GM15510 (cell line): ENCODE results near the gene GPC6.

Experiments
- POLR2A ChIP-seq: IDR thresholded peaks from 3 replicates; pipeline ENCODE4 v1.6.1; 2011; ENCODE audit warnings: borderline replicate concordance; ENCODE audit not compliant: insufficient read length; ENCODE audit errors: extremely low read depth

GPC6 gene

DNA sequence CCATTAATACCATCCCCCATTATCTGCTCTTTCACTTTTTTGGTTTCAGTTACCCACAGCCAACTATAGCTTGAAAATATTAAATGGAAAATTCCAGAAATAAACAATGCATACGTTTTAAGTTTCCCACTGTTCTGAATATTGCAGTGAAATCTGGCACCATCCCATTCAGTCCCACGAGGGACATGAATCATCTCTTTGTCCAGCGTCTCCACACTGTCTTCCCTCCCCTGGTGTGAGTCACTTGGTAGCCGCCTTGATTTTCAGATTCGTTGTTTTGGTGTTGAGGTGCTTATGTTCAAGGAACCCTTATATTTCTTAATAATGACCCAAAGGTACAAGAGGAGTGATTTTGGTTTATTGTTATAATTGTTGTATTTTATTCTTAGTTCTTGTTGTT, 1006.8 kb downstream of the GPC6 start:
- TF ChIP-seq POLR2A: no peak

DNA sequence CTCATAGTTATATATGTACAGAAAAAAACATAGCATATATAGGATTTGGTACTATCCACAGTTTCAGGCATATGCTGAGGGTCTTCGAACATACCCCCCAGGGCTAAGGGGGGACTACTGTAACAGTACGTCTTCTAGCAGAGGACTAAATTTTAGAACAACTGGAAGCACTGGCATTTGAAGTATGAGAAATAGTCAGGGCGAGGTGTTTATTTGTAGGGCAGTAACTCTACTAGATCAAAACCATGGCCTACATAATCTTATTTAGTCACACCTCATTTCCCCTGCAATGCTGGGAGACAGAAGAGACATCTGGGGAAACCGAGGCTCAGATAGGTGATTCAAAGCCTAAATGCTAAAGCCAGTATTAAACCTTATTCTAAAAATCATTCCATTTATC, 1007.2 kb downstream of the GPC6 start:
- TF ChIP-seq POLR2A: no peak

- no peak for TF ChIP-seq POLR2A
These were observed 1008.1 kb downstream of the GPC6 start for GRCh38 chr13:94234738-94235137.

GRCh38 chr13:94236132-94236531, 1009.5 kb downstream of the GPC6 start:
- no peak for TF ChIP-seq POLR2A

DNA sequence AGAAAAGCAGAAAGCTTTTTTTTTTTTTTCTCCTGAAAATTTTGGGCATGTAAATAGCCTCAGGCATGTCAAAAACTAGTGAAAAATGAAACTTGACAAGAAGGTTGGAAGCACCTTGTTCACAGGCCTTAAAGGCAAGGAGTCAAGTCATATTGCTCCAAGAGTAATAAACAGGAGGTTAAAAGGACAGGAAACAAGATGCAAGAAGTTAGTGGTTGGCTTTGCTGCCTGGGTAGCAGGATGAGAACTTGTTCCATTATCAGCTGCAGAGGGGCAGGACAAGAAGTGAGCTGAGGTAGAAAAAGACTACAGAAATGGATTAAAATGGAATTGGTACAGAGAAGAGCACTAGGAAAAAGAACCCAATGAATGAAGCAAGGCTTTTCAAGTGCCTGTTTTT, 1010.3 kb downstream of the GPC6 start:
- no peak for TF ChIP-seq POLR2A

- TF ChIP-seq POLR2A: no peak
These were observed 1012.5 kb downstream of the GPC6 start for GRCh38 chr13:94239135-94239534.

- no peak for TF ChIP-seq POLR2A
These were observed 1015.9 kb downstream of the GPC6 start for GRCh38 chr13:94242554-94242953.

DNA sequence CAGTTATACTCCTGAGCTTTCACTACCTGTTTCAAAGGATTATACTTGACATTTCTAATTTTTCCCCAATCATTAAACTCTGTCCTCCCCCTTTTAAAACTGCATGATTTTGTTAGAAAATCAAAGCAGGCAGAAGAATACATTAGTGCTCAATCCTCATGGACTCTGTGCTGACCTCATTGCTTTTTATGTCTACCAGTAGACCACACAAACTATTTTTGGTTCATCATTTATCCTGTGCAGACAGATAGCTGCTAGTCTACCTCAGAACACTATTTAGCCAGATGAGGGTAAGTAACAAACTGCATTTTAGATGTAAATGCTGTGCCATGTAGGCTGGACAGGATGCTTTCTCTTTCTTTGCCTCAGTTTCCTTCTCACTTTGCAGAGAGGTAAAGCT, 1016.9 kb downstream of the GPC6 start:
- no peak for TF ChIP-seq POLR2A

DNA sequence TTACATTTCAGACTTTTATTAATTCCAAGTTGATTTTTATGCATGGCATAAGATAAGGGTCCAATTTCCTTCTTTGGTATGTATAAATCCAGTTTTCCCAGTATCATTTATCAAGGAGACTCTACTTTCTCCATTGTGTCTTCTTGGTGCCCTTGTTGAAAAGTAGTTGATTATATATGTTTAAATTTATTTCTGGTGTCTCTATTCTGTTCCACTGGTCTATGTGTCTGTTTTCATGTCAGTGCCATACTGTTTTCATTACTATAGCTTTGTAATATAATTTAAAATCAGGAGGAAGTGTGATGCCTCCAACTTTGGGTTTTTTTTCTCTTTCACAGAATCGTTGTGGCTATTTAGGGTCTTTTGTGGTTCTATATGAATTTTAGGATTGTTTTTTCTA, 1019.9 kb downstream of the GPC6 start:
- no peak for TF ChIP-seq POLR2A

- TF ChIP-seq POLR2A: no peak
These were observed 1021.3 kb downstream of the GPC6 start for GRCh38 chr13:94247890-94248289.

DNA sequence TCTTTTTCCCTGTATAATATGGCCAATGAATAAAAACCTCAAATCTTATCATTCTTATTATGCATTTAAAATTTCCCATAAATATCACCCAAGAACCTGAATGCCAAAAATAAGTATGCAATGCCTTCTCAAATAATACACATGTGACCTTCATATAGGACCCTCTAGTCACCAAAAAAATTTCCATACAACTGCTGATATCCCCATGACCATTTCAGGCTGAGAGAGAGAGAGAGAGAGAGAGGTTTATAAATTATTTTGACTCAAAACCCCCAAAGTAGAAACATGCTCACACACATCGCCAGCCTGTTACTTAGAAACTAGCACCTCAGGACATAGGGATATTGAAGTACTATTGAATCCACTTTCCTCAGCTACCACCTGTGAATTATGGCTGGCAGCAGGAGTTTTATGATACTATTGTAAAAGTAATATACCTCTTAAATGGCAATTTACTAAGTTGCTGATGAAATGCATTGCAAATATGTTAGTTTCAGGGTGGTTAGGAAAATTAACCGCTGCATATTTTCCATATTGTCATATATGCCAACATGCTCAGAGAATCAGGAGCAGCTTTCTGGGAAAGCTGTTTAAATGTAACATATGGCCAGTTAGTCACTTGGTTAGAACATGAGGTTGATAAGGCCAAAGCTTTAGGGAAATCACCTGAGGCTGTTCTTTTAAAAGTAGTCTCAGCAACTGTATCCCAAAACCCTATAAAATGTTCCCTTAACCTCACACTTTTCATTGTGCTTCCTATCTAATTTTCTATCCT, 1022.0 kb downstream of the GPC6 start:
- TF ChIP-seq POLR2A: no peak

DNA sequence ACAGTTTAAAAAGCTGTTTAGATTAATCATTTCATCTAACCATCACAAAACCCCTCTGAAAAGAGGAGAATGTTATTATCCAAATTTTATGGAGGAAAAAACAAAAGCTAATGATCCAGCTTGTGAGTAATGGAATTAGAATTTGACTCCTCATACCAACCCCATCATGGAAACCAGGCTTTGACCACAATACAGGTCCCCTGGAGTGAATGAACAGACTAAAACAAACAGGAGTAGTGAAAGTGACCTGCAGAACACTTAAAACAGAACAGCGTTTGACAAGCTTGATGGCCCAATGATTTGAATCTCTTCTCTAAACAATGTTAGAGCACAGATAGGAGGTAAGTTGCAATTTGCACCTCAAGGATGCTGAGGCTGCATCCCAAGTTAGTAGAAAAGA, 1022.9 kb downstream of the GPC6 start:
- no peak for TF ChIP-seq POLR2A

GRCh38 chr13:94251831-94252608, 1025.4 kb downstream of the GPC6 start:
- no peak for TF ChIP-seq POLR2A

DNA sequence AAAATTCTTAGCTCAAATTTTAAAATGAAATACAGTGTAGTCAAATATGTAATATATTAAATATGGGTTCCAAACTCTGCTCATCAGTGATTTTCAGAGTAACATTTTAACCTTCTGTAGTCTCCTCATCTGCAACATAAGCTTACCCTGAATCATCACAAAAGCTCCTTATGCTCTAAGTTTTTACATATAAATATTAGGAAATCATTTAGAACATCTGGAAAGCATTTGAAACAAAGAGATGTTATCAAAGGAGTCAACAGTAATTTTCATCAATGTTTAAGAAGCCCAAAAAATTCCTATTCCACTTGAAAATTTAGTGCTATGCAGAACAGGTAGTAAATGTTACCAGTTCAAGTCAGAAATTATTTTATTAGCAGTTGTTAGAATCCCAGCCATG, 1028.1 kb downstream of the GPC6 start:
- no peak for TF ChIP-seq POLR2A

DNA sequence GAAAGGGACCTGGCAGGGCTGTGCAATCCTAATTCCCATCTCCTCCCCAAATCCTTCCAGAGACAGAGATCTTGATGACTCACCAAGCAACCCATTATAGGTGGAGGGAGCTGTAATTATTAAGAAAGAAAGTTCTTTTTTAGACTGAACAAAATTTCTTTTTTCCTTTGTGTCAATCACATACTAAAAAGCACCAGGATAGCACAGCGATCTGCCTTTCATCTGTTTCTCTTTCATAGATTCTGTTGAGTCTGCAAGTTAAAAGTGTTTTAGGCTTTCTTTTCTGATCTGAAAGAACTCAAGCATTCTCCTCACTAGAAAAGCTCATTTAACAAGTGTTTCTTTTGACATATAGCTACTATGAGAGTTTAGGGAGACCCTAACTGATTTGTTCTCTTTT, 1030.1 kb downstream of the GPC6 start:
- no peak for TF ChIP-seq POLR2A

- no peak for TF ChIP-seq POLR2A
These were observed 1033.4 kb downstream of the GPC6 start for GRCh38 chr13:94259984-94260383.
